Keratinocyte (primary cell): Measurements from ENCODE around the gene PSAPL1. TPM values are rescaled to one million over a fixed set of nuclear protein-coding genes. Genes with fewer than 3 reads are reported as not detected.

ENCODE experiments used
- DNase-seq: peaks from one replicate; pipeline ENCODE4 v3.0.0-alpha.2; 2011; ENCODE audit warnings: low read depth, missing footprints, low spot score
- FAIRE-seq: peaks from 2 replicates; lab custom pipeline; 2011; peaks lifted over from hg19 to GRCh38; lab: Jason Lieb, UNC
- H2AFZ ChIP-seq: 2 replicates; pipeline ENCODE4 v1.6.0; 2012; ENCODE audit warnings: low read length, control low read depth, inconsistent platforms; ENCODE audit not compliant: control insufficient read depth
- H3K27ac ChIP-seq: 2 replicates; pipeline ENCODE4 v1.5.1; 2011; ENCODE audit warnings: low read length; ENCODE audit not compliant: control insufficient read depth, insufficient read depth
- H3K27me3 ChIP-seq: 3 replicates; pipeline ENCODE4 v1.6.0; 2011; ENCODE audit warnings: low read length; ENCODE audit not compliant: control insufficient read depth, insufficient read depth; ENCODE audit errors: extremely low read depth
- H3K36me3 ChIP-seq, 2 experiments: 2 replicates in 1 of 2; 3 replicates in 1 of 2; pipeline ENCODE4 v1.5.1; 2011; ENCODE audit warnings: low read length in 2 of 2, mild to moderate bottlenecking in 1 of 2; ENCODE audit not compliant: control insufficient read depth in 2 of 2, insufficient read depth in 2 of 2; ENCODE audit errors: extremely low read depth in 1 of 2
- H3K4me1 ChIP-seq: 3 replicates; pipeline ENCODE4 v1.5.1; 2011; ENCODE audit warnings: low read length; ENCODE audit not compliant: control insufficient read depth, insufficient read depth; ENCODE audit errors: extremely low read depth
- H3K4me2 ChIP-seq: 3 replicates; pipeline ENCODE4 v1.6.0; 2011; ENCODE audit warnings: low read depth, low read length; ENCODE audit not compliant: control insufficient read depth, insufficient read depth; ENCODE audit errors: extremely low read depth
- H3K4me3 ChIP-seq, 3 experiments: fragments of 200-600 bp in 1 of 3; sonication (generic) in 1 of 3; 2 replicates in 2 of 3; 3 replicates in 1 of 3; pipeline ENCODE4 v1.5.1; 2011 to 2016; ENCODE audit warnings: low read length in 3 of 3, mild to moderate bottlenecking in 3 of 3, control low read depth in 2 of 3, inconsistent platforms in 1 of 3, low read depth in 1 of 3, mixed read lengths in 1 of 3, mixed run types in 1 of 3, moderate library complexity in 1 of 3; ENCODE audit not compliant: control insufficient read depth in 2 of 3, insufficient read depth in 2 of 3; ENCODE audit errors: extremely low read depth in 1 of 3
- H3K79me2 ChIP-seq: 2 replicates; pipeline ENCODE4 v1.6.0; 2012; ENCODE audit warnings: low read length; ENCODE audit not compliant: control insufficient read depth, insufficient read depth
- H3K9ac ChIP-seq: 3 replicates; pipeline ENCODE4 v1.6.0; 2011; ENCODE audit warnings: low read length; ENCODE audit not compliant: control insufficient read depth, insufficient read depth; ENCODE audit errors: extremely low read depth
- H3K9me1 ChIP-seq: 3 replicates; pipeline ENCODE4 v1.6.0; 2011; ENCODE audit warnings: low read length; ENCODE audit not compliant: control insufficient read depth, insufficient read depth; ENCODE audit errors: extremely low read depth
- H3K9me3 ChIP-seq: 2 replicates; pipeline ENCODE4 v1.5.1; 2012; ENCODE audit warnings: low read depth, low read length; ENCODE audit not compliant: control insufficient read depth
- H4K20me1 ChIP-seq: 3 replicates; pipeline ENCODE4 v1.6.0; 2011; ENCODE audit warnings: low read length; ENCODE audit not compliant: control insufficient read depth, insufficient read depth; ENCODE audit errors: extremely low read depth
- EZH2 ChIP-seq: IDR thresholded peaks from one replicate; pipeline ENCODE4 v1.6.1; 2012; ENCODE audit warnings: inconsistent platforms, mild to moderate bottlenecking, low read length, moderate library complexity
- dilution Hi-C: fragments of 300-500 bp; cut with MboI; formaldehyde crosslinking; loops from one replicate; pipeline ENCODE4 v1.7.0; 2020; ENCODE audit warnings: low sequenced_read_pairs; ENCODE audit not compliant: extremely low pct_ligation_motif_present
- polyA plus RNA-seq, 5 experiments: library from polyadenylated mRNA; depleted of rRNA in 3 of 5; stranded (reverse) in 3 of 5; stranded (forward) in 1 of 5; unstranded in 1 of 5; fragments of >200 nt; gene quantifications; 1 replicate in 1 of 5; 2 replicates in 3 of 5; 3 replicates in 1 of 5; pipeline versions ENCODE4 v1.2.1 to v1.2.3, GENCODE V29; 2011 to 2012; ENCODE audit warnings: missing spikeins in 2 of 5, low read depth in 1 of 5, low replicate concordance in 1 of 5
- TF ChIP-seq, protein P1 (sequence below), 3 experiments: IDR thresholded peaks in 1 of 3; conservative IDR thresholded peaks in 1 of 3; optimal IDR thresholded peaks in 1 of 3; 2 replicates in 2 of 3; 3 replicates in 1 of 3; pipeline versions ENCODE3 to v1.5.1; 2011; ENCODE audit warnings: low read length in 3 of 3, mild to moderate bottlenecking in 3 of 3, moderate library complexity in 2 of 3, control low read depth in 1 of 3, inconsistent platforms in 1 of 3; ENCODE audit not compliant: insufficient read depth in 2 of 3; ENCODE audit errors: extremely low read depth in 1 of 3

Gene PSAPL1
- polyA plus RNA-seq, 1 donor (not counting 4 experiments of a cell fraction or from before 2014, with no cell fraction given), result 0.03 TPM

GRCh38 chr4:7408166-7408565, 26.6 kb downstream of the PSAPL1 start:
- Histone ChIP-seq H3K27ac (no peak overlapping the region), H3K9me1 (no peaks in the 10 kb centered on the region), H3K9me3 (no peaks in the 10 kb centered on the region), H3K4me3 (no peak overlapping the region), H3K79me2 (no peaks in the 10 kb centered on the region), H2AFZ (no peak overlapping the region), H3K36me3 (no peaks in the 10 kb centered on the region), H3K9ac (no peak overlapping the region), H3K27me3 (no peaks in the 10 kb centered on the region), H3K4me1 (peaks cover 2% of the 10 kb centered on the region), H3K4me2 (no peak overlapping the region), H4K20me1 (peaks cover 2% of the 10 kb centered on the region)
- FAIRE-seq (no peak), DNase-seq (no peak)
- TF ChIP-seq, protein P1, sequence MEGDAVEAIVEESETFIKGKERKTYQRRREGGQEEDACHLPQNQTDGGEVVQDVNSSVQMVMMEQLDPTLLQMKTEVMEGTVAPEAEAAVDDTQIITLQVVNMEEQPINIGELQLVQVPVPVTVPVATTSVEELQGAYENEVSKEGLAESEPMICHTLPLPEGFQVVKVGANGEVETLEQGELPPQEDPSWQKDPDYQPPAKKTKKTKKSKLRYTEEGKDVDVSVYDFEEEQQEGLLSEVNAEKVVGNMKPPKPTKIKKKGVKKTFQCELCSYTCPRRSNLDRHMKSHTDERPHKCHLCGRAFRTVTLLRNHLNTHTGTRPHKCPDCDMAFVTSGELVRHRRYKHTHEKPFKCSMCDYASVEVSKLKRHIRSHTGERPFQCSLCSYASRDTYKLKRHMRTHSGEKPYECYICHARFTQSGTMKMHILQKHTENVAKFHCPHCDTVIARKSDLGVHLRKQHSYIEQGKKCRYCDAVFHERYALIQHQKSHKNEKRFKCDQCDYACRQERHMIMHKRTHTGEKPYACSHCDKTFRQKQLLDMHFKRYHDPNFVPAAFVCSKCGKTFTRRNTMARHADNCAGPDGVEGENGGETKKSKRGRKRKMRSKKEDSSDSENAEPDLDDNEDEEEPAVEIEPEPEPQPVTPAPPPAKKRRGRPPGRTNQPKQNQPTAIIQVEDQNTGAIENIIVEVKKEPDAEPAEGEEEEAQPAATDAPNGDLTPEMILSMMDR (optimal IDR thresholded peaks at IDR 0.05 in 1 of 3, IDR thresholded peaks at IDR 0.05 in 1 of 3, conservative IDR thresholded peaks at IDR 0.05 in 1 of 3; ENCODE audit: extremely low read depth in 1 of 3, insufficient read depth in 2 of 3, low read length in 3 of 3), result no peak
- no peak for TF ChIP-seq EZH2
- dilution Hi-C loops, result no loop called here

GRCh38 chr4:7403001-7403400, 31.7 kb downstream of the PSAPL1 start:
- no peak for FAIRE-seq
- no peak for DNase-seq
- TF ChIP-seq, protein P1 (optimal IDR thresholded peaks at IDR 0.05 in 1 of 3, IDR thresholded peaks at IDR 0.05 in 1 of 3, conservative IDR thresholded peaks at IDR 0.05 in 1 of 3; ENCODE audit: extremely low read depth in 1 of 3, insufficient read depth in 2 of 3, low read length in 3 of 3), result no peak
- no peak for TF ChIP-seq EZH2
- Histone ChIP-seq H3K79me2 (no peaks in the 10 kb centered on the region), H3K9me1 (no peaks in the 10 kb centered on the region), H3K9me3 (no peaks in the 10 kb centered on the region), H3K4me2 (no peak overlapping the region), H3K9ac (no peak overlapping the region), H2AFZ (no peak overlapping the region), H3K36me3 (no peaks in the 10 kb centered on the region), H3K27me3 (peaks cover 4% of the 10 kb centered on the region), H4K20me1 (peaks cover 2% of the 10 kb centered on the region), H3K4me1 (peaks cover 11% of the 10 kb centered on the region), H3K27ac (no peak overlapping the region), H3K4me3 (no peak overlapping the region)
- dilution Hi-C loops, result no loop called here
